HG02852 (cell line): ENCODE data around the gene CPSF4.

ENCODE experiments used
- ATAC-seq: cut with Tn5 transposase; IDR thresholded peaks from one replicate; pipeline ENCODE4 v1.9.1; 2021; ENCODE audit warnings: mild to moderate bottlenecking, moderate library complexity; ENCODE audit not compliant: unreplicated experiment

CPSF4 gene

DNA sequence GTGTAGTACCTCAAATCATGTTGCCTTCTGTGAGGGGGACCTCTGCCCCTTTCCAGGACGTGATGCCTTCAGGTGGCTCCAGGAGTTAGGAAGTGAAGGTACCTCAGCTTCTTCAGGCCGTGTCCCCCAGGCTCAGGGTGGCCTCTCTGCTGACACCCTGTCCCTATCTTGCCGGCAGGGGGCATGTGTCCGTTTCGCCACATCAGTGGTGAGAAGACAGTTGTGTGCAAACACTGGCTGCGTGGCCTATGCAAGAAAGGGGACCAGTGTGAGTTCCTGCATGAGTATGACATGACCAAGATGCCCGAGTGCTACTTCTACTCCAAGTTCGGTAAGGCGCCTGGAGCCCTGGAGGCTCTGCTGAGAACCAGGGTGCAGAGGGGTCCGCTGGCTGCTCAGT is 9.2 kb downstream of the CPSF4 start:
- no peak for ATAC-seq

- no peak for ATAC-seq
Observed at GRCh38 chr7:99448855-99449254, 10.1 kb downstream of the CPSF4 start.

DNA sequence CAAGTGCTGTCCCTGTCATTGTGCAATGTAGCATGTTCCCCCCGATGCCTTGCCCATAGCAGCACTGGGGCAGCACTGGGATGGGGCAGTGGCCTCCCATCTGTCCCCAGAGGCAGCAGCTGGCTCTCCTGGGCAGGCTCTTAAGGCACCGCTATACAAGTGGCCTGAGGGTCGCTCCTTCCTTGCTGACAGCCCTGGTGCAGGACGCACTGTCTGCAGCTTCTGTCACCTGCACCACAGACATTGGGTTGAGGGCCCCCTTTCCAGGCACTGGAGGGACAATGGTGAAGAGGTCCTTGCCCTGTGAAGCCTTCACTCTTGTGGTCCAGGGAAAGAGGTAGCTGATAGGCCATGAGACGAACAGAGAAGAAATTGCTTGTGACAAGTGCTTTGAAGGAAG is 10.6 kb downstream of the CPSF4 start:
- ATAC-seq = no peak

GRCh38 chr7:99451936-99452335 is 13.2 kb downstream of the CPSF4 start:
- ATAC-seq = no peak

DNA sequence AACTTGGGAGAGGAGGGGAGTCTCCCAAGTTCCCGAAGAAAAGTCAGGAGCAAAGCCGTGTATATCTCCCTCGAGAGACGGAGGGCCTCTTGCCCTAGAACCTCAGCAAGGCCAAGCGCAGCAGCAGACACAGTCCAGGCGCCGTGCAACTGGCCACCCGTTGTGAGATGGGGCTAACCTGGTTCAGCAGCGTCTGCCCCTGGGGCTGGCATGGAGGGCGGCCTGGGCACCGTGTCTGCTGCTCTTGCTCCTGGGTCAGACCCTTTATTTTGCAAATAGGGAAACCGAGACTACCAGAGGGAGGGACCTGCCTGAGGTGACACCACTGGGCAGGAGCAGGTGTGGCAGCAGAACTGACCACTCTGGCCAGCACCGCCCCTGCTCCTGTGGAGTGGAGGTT is 13.8 kb downstream of the CPSF4 start:
- no peak for ATAC-seq

DNA sequence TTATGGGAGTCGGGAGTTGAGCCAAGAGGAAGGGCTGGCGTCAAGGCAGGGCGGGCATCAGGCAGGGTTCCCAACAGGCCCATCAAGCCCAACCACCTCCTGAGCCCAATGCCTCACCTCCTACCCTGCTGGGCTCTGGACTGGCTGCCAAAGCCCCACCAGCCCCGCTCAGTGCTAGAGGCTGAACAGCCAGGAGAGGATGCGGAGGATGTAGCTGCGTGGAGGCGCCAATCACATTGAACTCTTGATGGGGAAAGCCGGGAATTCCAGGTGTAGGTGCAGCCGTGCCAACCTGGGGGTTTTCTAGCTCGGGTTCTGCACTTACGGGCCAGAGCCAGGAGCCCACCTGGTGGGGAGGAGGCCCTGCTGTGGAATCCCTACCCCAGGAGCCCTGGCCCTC is 14.4 kb downstream of the CPSF4 start:
- ATAC-seq = no peak

DNA sequence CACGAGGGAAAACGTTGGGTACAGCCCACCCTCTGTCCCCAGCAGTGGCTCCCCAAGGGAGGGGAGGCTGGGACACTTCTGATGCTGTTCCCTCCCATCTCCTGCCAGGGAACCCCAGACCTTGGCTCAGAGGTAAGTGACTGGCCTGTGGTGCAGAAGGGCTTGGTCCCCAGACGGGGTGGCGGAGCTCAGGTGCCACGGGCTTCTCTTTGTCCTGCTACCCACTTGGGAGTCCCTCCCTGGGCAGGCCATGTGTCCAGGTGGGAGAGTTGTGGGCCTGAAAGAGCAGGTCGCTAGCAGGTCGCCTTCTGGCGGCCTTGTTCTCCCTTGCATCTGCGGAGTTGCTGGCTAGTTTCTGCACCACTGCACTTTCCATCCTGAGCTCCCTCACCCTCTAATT is 17.1 kb downstream of the CPSF4 start:
- no peak for ATAC-seq

DNA sequence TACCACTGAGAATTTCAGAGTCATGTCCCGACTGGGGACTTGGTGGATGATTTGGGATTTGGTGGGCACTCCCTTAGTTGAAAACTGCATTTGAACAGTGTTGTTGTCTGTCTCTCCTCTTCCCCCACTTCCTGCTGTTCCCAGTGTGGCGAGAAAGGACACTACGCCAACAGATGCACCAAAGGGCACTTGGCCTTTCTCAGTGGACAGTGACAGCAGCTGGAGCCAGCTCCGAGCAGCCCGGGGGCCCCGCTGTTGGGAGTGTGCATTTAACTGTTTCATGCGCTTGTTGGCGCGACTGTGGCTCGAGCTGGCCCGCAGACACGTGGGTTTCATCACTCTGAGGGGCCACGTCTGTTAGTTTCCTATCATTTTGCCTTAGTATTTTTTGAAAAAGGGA is 17.5 kb downstream of the CPSF4 start:
- ATAC-seq = no peak

- no peak for ATAC-seq
Observed at GRCh38 chr7:99457050-99457649, 18.4 kb downstream of the CPSF4 start.

GRCh38 chr7:99457650-99458493 is 19.1 kb downstream of the CPSF4 start:
- no peak for ATAC-seq

- no peak for ATAC-seq
Observed at GRCh38 chr7:99459087-99459486, 20.3 kb downstream of the CPSF4 start.

GRCh38 chr7:99460651-99461050 is 21.9 kb downstream of the CPSF4 start:
- ATAC-seq = no peak

- ATAC-seq = no peak
Observed at GRCh38 chr7:99461221-99461620, 22.5 kb downstream of the CPSF4 start.

GRCh38 chr7:99465421-99465768 is 26.7 kb downstream of the CPSF4 start:
- ATAC-seq = peak; percentile 15

DNA sequence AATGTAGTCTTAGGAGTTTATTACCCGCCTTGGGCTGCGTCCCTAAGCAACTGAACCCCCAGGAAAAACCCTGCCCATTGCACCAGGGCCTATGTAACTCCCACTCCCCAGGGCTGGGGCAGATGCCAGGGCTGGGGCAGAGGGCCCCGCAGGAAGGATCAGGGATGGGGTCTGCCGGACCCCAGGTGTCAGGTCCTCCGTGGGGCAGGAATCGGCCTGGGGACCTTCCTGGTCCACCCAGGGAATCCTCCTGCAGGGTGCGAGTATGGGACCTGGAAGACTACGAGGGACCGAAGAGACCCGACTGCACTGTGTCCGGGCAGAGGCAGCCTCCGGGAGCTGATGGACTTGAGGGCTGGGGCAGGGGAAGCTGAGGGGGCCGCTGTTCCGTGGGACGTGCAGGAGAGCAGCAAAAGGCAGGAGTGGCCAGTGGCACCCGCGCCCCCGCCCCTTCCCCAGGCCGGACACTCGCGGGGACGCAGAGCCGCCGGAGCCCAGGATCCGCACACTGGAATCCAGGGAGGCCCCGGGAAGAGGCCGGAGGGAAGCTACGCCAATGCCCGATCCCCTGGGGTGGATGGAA is 29.7 kb downstream of the CPSF4 start:
- no peak for ATAC-seq

GRCh38 chr7:99469381-99470065 is 30.8 kb downstream of the CPSF4 start:
- no peak for ATAC-seq

GRCh38 chr7:99472561-99473314 is 34.0 kb downstream of the CPSF4 start, which contains the start of gene ZNF789:
TSS of gene ZNF789 (plus strand) at chr7:99472890. CDS start at chr7:99476457, 3,567 bp downstream.
- peak; percentile 94 for ATAC-seq

- no peak for ATAC-seq
Observed at GRCh38 chr7:99473315-99473596, 34.5 kb downstream of the CPSF4 start.

- ATAC-seq = no peak
Observed at GRCh38 chr7:99476107-99476506, 37.4 kb downstream of the CPSF4 start.

- no peak for ATAC-seq
Observed at GRCh38 chr7:99478464-99479440, 40.0 kb downstream of the CPSF4 start.
